H1 (cell line): ENCODE measurements around the gene NPM1.

Source experiments
- CEBPB ChIP-seq: IDR thresholded peaks from 2 replicates; pipeline ENCODE4 v1.6.1; 2012; ENCODE audit warnings: low read depth, low read length
- EZH2 ChIP-seq: fragments of 200-600 bp; sonication (generic); IDR thresholded peaks from 2 replicates; pipeline ENCODE4 v1.7.1; 2012; ENCODE audit warnings: low read depth, mild to moderate bottlenecking, moderate library complexity, low read length, inconsistent platforms; ENCODE audit not compliant: severe bottlenecking
- GABPA ChIP-seq: IDR thresholded peaks from 2 replicates; pipeline ENCODE4 v1.6.1; 2011; ENCODE audit warnings: mild to moderate bottlenecking, low read length, moderate library complexity, borderline replicate concordance; ENCODE audit not compliant: insufficient read depth
- POLR2A ChIP-seq, 2 experiments: IDR thresholded peaks; 1 replicate in 1 of 2; 2 replicates in 1 of 2; pipeline ENCODE4 v1.6.1; 2011; ENCODE audit warnings: low read depth in 2 of 2, low read length in 2 of 2, mild to moderate bottlenecking in 2 of 2; ENCODE audit errors: control extremely low read depth in 1 of 2
- POLR2AphosphoS5 ChIP-seq: IDR thresholded peaks from 2 replicates; pipeline ENCODE4 v1.6.1; 2011; ENCODE audit warnings: low read depth, low read length
- RBBP5 ChIP-seq: IDR thresholded peaks from 2 replicates; pipeline ENCODE4 v1.7.1; 2012; ENCODE audit warnings: low read depth, mild to moderate bottlenecking, inconsistent platforms, low read length, moderate library complexity, borderline replicate concordance
- SUZ12 ChIP-seq: fragments of 200-600 bp; sonication (generic); IDR thresholded peaks from 2 replicates; pipeline ENCODE4 v1.6.1; 2012; ENCODE audit warnings: mild to moderate bottlenecking, inconsistent platforms, low read length, moderate library complexity, mixed read lengths
- TF ChIP-seq, protein P1 (sequence below): IDR thresholded peaks from 2 replicates; pipeline ENCODE4 v1.6.1; 2012; ENCODE audit warnings: inconsistent platforms
- TF ChIP-seq, protein P2 (sequence below), 3 experiments: IDR thresholded peaks; 1 replicate in 2 of 3; 2 replicates in 1 of 3; pipeline versions ENCODE4 v1.5.1 to v1.6.1; 2011; ENCODE audit warnings: low read length in 3 of 3, mild to moderate bottlenecking in 3 of 3, inconsistent platforms in 2 of 3, low read depth in 1 of 3, moderate library complexity in 1 of 3; ENCODE audit not compliant: insufficient read depth in 1 of 3; ENCODE audit errors: control extremely low read depth in 1 of 3
- TF ChIP-seq, protein P3 (sequence below): IDR thresholded peaks from 2 replicates; pipeline ENCODE4 v1.6.1; 2011; ENCODE audit warnings: low read depth, mild to moderate bottlenecking, low read length; ENCODE audit not compliant: insufficient read depth

DNA sequence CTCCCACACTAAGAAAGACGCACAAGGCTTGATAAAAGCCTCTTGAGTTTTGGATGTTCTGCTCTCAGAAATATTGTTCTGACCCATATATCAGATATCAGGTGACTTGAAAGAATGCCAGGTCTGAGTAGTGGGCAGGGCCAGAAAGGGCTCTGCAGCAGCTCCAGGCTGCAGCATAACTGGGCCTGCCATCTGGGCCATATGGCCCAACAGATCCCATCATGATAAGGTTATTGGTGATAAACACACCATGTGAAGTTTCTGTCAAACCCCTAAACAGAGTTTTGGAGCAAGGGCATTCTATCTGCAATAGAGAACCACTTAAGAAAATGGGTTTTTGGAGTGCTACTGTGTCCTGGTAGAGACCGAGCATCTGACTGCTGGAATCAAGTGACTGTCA, 29.8 kb upstream of the NPM1 start:
- TF ChIP-seq, protein P1, sequence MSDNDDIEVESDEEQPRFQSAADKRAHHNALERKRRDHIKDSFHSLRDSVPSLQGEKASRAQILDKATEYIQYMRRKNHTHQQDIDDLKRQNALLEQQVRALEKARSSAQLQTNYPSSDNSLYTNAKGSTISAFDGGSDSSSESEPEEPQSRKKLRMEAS = no peak
- TF ChIP-seq, protein P2, sequence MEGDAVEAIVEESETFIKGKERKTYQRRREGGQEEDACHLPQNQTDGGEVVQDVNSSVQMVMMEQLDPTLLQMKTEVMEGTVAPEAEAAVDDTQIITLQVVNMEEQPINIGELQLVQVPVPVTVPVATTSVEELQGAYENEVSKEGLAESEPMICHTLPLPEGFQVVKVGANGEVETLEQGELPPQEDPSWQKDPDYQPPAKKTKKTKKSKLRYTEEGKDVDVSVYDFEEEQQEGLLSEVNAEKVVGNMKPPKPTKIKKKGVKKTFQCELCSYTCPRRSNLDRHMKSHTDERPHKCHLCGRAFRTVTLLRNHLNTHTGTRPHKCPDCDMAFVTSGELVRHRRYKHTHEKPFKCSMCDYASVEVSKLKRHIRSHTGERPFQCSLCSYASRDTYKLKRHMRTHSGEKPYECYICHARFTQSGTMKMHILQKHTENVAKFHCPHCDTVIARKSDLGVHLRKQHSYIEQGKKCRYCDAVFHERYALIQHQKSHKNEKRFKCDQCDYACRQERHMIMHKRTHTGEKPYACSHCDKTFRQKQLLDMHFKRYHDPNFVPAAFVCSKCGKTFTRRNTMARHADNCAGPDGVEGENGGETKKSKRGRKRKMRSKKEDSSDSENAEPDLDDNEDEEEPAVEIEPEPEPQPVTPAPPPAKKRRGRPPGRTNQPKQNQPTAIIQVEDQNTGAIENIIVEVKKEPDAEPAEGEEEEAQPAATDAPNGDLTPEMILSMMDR (IDR thresholded peaks at IDR 0.05; ENCODE audit: control extremely low read depth in 1 of 3, insufficient read depth in 1 of 3, low read depth in 1 of 3, low read length in 3 of 3) = no peak
- TF ChIP-seq POLR2A (IDR thresholded peaks at IDR 0.05; ENCODE audit: control extremely low read depth in 1 of 2, low read depth in 2 of 2, low read length in 2 of 2) (no peak), SUZ12 (no peak), RBBP5 (no peak), EZH2 (no peak), POLR2AphosphoS5 (no peak), CEBPB (no peak), GABPA (no peak)
- TF ChIP-seq, protein P3, sequence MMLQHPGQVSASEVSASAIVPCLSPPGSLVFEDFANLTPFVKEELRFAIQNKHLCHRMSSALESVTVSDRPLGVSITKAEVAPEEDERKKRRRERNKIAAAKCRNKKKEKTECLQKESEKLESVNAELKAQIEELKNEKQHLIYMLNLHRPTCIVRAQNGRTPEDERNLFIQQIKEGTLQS = no peak
